ENCODE measurements around the gene ZSCAN5C. TPM values are rescaled to one million over a fixed set of nuclear protein-coding genes. Genes with fewer than 3 reads are reported as not detected.

Gene ZSCAN5C
- total RNA-seq, 2 donors from 2014 or later: not detected

DNA sequence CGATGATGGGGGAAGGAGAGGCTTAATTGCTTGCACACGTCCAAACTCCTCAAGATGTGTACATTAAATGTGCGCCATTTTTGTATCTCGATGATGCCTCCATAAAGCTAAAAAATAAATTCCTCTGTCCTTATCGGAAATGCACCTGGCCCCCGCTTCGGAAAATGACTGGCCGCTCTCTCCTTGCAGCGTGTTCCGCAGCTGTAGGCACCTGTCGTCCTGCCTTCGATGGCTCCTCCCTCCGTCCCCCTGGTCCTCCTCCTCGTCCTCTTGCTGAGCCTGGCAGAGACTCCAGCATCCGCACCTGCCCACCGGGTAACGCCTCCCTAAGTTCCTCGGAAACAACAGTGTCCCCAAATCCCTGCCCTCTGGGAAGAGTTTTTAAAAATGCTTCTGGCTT is 25.2 kb upstream of the ZSCAN5C start:
- no peak overlapping the region for H3K4me3 ChIP-seq
- H3K4me1 ChIP-seq: no peaks in the 10 kb centered on the region
- no peak for DNase-seq (ENCODE audit: low spot score)
- no peaks in the 10 kb centered on the region for H3K9me3 ChIP-seq
- H3K27me3 ChIP-seq: no peaks in the 10 kb centered on the region
- H3K27ac ChIP-seq: no peak overlapping the region
- TF ChIP-seq, protein P1, sequence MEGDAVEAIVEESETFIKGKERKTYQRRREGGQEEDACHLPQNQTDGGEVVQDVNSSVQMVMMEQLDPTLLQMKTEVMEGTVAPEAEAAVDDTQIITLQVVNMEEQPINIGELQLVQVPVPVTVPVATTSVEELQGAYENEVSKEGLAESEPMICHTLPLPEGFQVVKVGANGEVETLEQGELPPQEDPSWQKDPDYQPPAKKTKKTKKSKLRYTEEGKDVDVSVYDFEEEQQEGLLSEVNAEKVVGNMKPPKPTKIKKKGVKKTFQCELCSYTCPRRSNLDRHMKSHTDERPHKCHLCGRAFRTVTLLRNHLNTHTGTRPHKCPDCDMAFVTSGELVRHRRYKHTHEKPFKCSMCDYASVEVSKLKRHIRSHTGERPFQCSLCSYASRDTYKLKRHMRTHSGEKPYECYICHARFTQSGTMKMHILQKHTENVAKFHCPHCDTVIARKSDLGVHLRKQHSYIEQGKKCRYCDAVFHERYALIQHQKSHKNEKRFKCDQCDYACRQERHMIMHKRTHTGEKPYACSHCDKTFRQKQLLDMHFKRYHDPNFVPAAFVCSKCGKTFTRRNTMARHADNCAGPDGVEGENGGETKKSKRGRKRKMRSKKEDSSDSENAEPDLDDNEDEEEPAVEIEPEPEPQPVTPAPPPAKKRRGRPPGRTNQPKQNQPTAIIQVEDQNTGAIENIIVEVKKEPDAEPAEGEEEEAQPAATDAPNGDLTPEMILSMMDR (IDR thresholded peaks at IDR 0.05): no peak
- no peaks in the 10 kb centered on the region for H3K36me3 ChIP-seq

DNA sequence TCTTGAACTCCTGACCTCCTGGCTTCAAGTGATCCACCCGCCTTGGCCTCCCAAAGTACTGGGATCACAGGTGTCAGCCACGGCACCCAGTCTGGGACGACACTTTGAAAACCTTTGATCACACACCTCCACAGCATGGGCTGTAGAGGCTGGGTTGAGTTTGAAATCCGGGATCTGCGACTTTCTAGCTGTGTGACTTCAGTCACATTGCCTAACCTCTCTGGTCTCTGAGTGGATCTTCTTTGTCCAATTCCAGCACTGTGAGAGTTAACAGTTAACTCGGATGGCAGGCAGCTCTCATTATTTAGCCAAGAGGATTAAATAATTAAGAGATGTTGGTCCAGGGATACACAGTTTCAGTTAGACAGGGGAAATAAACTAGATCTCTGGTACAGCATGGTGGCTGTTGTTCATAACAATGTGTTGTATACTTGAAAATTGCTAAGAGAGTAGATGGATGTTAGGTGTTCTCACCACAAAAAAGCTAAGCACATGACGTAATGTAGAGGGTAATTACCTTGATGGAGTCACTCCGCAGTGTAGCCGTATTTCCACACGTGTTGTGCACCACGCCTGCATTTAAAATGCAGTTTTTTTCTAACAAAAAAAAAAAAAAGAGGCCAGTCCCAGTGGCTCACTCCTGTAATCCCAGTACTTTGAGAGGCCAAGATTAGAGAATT is 24.4 kb upstream of the ZSCAN5C start:
- no peaks in the 10 kb centered on the region for H3K36me3 ChIP-seq
- H3K4me1 ChIP-seq: no peaks in the 10 kb centered on the region
- H3K27ac ChIP-seq: no peak overlapping the region
- H3K9me3 ChIP-seq: no peaks in the 10 kb centered on the region
- TF ChIP-seq, protein P1 (IDR thresholded peaks at IDR 0.05): no peak
- H3K27me3 ChIP-seq: no peaks in the 10 kb centered on the region
- no peak overlapping the region for H3K4me3 ChIP-seq
- DNase-seq (ENCODE audit: low spot score): no peak

DNA sequence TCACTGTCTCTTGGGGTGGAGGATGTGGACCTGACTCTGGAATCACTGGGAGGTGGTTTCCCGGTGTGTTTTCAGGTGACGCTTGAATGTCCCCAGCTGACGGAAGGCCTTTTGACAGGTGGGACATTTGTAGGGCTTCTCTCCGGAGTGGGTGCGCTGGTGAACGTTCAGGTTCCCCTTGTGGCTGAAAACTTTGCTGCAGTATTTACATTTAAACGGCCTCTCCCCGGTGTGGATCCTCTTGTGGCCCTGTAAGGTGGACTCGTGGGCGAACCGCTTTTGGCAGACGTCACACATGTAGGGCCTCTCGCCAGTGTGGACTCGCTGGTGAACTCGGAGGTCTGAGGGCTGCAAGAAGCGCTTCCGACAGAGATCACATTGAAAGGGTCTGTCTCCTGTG is 12.3 kb upstream of the ZSCAN5C start:
- DNase-seq (ENCODE audit: low spot score): no peak
- no peaks in the 10 kb centered on the region for H3K4me1 ChIP-seq
- TF ChIP-seq, protein P1 (IDR thresholded peaks at IDR 0.05): no peak
- no peaks in the 10 kb centered on the region for H3K36me3 ChIP-seq
- H3K9me3 ChIP-seq: no peaks in the 10 kb centered on the region
- no peaks in the 10 kb centered on the region for H3K27me3 ChIP-seq
- no peak overlapping the region for H3K4me3 ChIP-seq
- no peak overlapping the region for H3K27ac ChIP-seq

DNA sequence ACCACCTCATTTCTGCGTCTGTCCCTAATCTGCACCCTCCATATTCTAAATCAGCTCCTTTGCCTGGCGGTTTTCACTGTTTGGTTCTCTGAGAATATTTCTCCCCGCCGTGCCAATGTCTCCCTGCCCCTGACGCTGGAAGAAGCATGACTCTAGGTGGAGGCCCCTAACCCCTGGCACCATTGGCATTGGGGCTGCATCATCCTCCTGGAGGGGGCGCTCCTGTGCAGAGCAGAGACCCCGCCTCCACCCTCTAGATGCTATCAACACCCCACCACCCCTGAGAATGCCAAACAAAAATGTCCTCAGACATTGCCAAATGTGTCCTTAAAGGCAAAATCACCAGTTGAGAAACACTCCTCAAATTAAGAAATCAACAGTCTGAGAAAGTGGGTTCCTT is 11.0 kb upstream of the ZSCAN5C start:
- Histone ChIP-seq H3K27ac (no peak overlapping the region), H3K4me1 (no peaks in the 10 kb centered on the region), H3K36me3 (no peaks in the 10 kb centered on the region), H3K9me3 (no peaks in the 10 kb centered on the region), H3K4me3 (no peak overlapping the region), H3K27me3 (no peaks in the 10 kb centered on the region)
- no peak for DNase-seq (ENCODE audit: low spot score)
- TF ChIP-seq, protein P1 (IDR thresholded peaks at IDR 0.05): no peak

DNA sequence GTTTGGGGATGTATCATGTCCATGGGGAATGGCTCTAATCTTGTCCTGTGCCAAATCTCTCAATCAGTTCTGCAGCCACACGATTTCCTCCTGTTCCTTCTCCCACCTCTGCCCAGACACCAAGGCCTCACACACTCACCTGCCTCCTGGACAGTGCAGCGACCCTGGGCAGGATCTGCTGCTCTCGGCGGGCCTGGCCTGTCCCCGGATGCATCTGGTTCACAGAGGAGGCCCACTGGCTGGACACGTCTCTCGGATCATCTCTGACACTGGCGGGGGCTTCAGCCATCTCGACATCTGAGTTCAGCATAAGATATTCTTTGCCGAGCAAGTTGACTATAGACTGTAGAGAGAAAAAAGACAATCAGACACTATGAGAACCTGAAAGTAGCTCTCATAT is 10.4 kb upstream of the ZSCAN5C start:
- TF ChIP-seq, protein P1 (IDR thresholded peaks at IDR 0.05): no peak
- H3K4me3 ChIP-seq: no peak overlapping the region
- H3K36me3 ChIP-seq: no peaks in the 10 kb centered on the region
- no peaks in the 10 kb centered on the region for H3K9me3 ChIP-seq
- no peaks in the 10 kb centered on the region for H3K4me1 ChIP-seq
- no peak for DNase-seq (ENCODE audit: low spot score)
- H3K27me3 ChIP-seq: no peaks in the 10 kb centered on the region
- no peak overlapping the region for H3K27ac ChIP-seq

All from right atrium auricular region (tissue), 2 donors.